GM12865 (cell line): Measurements from ENCODE around the gene MBD3.

ENCODE experiments used
- DNase-seq: peaks from one replicate; pipeline ENCODE4 v3.0.0; 2010; ENCODE audit warnings: low read depth
- H3K4me3 ChIP-seq: 2 replicates; pipeline ENCODE4 v1.5.1; 2011; ENCODE audit warnings: mild to moderate bottlenecking, low read depth, low read length, control low read depth
- TF ChIP-seq, protein P1 (sequence below): IDR thresholded peaks from 2 replicates; pipeline ENCODE4 v1.5.1; 2011; ENCODE audit warnings: low read length, control low read depth, low read depth, inconsistent platforms; ENCODE audit not compliant: insufficient read depth; ENCODE audit errors: missing control alignments

The MBD3 gene

DNA sequence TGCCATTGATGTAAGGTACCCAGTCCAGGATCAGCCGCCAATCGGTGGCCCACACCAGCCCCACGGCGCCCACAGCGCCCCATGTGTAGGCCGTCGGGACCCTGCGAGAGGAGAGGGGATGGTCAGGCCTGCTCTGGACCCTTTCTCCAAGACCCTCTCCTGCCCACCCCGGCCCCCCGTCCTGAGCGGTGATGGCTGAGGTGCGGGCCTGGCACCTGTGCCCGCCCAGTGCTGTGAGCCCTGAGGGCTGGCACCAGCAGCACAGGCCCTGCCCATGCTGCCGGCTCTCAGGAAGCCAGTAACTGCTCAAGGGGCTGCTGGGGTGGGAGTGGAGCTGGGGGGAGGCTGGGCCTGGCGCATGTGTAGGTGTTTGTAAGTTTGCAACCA is 6.8 kb upstream of the MBD3 start:
- no peak for DNase-seq
- H3K4me3 ChIP-seq: no peak overlapping the region
- TF ChIP-seq, protein P1, sequence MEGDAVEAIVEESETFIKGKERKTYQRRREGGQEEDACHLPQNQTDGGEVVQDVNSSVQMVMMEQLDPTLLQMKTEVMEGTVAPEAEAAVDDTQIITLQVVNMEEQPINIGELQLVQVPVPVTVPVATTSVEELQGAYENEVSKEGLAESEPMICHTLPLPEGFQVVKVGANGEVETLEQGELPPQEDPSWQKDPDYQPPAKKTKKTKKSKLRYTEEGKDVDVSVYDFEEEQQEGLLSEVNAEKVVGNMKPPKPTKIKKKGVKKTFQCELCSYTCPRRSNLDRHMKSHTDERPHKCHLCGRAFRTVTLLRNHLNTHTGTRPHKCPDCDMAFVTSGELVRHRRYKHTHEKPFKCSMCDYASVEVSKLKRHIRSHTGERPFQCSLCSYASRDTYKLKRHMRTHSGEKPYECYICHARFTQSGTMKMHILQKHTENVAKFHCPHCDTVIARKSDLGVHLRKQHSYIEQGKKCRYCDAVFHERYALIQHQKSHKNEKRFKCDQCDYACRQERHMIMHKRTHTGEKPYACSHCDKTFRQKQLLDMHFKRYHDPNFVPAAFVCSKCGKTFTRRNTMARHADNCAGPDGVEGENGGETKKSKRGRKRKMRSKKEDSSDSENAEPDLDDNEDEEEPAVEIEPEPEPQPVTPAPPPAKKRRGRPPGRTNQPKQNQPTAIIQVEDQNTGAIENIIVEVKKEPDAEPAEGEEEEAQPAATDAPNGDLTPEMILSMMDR: no peak

DNA sequence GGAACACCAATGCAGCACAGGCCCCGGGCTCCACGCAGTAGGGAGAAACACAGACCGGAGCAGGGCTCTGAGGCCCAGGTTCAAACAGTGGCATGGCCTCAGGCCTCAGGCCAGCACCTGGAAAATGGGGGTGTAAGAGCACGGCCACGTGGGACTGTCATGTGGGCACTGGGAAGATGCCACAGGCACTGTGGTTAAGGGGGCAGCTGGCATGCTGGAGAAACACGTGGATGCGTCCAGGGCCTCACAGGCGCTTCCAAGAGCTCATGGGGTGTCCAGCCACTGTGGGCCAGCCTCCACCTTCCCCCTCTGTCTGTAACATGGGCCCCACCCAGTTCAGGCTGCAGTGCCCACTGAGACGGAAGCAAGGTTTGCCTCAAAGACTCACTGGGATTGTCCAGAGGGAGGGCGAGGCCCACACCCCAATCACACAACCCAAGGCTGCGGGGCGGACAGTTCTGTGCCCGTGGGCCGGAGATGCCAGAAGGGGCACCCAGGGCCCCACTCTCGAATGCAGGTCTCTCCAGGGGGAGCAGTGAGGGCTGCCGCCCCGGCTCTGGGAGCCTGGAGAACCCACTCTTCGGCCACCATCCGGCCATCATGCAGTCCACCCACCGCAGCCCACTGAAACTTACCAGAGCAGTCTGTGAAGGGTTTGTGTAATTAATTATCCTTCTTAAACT is 6.3 kb upstream of the MBD3 start:
- no peak for DNase-seq
- TF ChIP-seq, protein P1: no peak
- no peak overlapping the region for H3K4me3 ChIP-seq

DNA sequence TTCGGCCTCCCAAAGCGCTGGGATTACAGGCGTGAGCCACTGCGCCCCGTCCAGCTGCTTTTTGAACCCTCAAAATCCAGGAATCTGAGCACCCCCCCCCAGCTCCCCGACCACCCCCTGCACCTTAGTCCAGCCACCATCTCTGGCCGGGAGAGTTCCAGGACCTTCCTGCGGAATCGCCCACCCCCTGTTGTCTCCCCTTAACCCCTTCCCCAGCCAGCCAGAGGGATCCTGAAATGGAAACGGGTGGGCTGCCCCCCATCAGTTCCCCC is 772 bp upstream of the MBD3 start:
- peak overlapping the region; percentile 84 for H3K4me3 ChIP-seq
- TF ChIP-seq, protein P1: no peak
- DNase-seq: no peak

- TF ChIP-seq, protein P1: no peak
- DNase-seq: peak; percentile 96
- H3K4me3 ChIP-seq: peak overlapping the region; percentile 82
Measured at GRCh38 chr19:1592024-1592754, 476 bp downstream of the MBD3 start.

DNA sequence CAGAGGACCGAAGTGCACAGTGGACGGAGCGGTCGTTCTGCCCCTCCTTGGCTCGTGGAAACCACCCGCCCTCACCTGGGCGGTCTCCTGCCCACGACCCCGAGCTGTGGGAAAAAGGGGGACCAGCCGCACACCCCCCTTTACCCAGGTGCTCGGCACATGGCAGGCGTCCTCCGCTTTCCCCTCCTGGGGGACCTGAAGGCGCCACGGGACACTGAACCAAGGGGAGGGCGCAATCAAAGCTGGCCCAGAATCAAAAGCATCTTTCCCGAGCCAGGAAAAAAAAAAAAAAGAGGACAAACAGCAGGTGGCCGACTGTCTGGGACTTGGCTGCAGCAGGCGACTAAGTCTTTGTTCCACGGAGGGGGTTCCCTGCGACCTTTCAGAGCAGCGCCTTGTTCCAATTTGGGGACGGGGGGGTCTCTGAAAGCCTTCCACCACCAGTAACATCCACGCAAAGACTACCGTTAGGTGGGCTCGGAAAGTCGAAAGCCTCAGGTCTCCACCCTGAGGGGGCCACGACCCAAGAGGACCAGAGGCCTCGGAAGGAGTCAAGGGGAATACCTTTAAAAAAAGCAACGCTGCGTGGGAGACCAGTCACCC is 1.1 kb downstream of the MBD3 start:
- H3K4me3 ChIP-seq: peak overlapping the region; percentile 82
- TF ChIP-seq, protein P1: no peak
- no peak for DNase-seq

DNA sequence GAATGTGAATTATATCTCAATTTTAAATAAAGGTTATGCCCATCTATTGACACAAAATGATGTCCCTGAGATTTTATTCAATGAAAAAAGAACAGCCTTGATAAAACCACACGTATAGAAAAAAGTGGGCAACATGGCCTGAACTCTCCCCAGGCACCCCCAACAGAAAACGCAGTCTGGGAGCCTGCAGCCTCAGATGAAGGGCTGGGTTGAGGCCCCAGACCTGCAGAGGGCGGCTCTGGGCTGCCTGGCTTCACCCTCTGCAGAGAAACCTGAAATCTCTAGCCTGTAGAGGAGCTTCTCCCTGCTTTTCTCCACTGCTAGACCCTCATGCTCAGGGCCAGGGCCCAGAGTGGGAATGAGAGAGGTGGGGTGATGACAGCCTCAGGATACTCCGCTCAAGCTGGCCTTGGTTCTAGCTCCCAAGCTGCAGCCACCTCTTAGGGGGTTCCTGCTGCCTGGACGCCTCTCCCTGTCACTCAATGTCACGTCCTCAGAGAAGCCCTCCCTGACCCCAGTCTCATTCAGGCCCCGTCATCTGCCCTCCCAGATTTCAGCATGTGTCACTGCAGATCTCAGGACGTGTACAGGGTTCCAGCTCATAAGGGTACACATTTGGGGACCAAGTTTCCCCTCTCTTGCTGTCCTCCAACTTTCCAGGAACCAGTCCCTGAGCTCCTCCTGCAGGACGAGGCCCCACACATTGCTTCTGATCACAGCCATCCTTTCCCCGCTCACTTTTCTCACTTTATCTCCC is 1.8 kb downstream of the MBD3 start:
- peak; percentile 67 for DNase-seq
- TF ChIP-seq, protein P1: peak; percentile 51
- H3K4me3 ChIP-seq: peak overlapping the region; percentile 82
